DMS153 treated with DMSO at 0.1 percent for 48 hours (cell line): Measurements from ENCODE around the gene CTIF.

Experiments
- DNase-seq: peaks from one replicate; lab custom pipeline; 2025; ENCODE audit not compliant: unreplicated experiment; lab: John Stamatoyannopoulos, UW

Gene CTIF

GRCh38 chr18:48531908-48532307, 6.9 kb upstream of the CTIF start:
- DNase-seq = no peak

GRCh38 chr18:48533340-48534070, 5.3 kb upstream of the CTIF start:
- DNase-seq = no peak

- no peak for DNase-seq
Measured at GRCh38 chr18:48534364-48534763, 4.5 kb upstream of the CTIF start.

- no peak for DNase-seq
Measured at GRCh38 chr18:48535956-48536355, 2.9 kb upstream of the CTIF start.

GRCh38 chr18:48536516-48536915, 2.3 kb upstream of the CTIF start:
- DNase-seq = no peak

- no peak for DNase-seq
Measured at GRCh38 chr18:48539406-48540250, 797 bp downstream of the CTIF start.

GRCh38 chr18:48540251-48541025, 1.6 kb downstream of the CTIF start:
- DNase-seq = no peak

- DNase-seq = peak; percentile 49
Measured at GRCh38 chr18:48541026-48541746, 2.4 kb downstream of the CTIF start.

GRCh38 chr18:48541747-48542400, 3.0 kb downstream of the CTIF start:
- no peak for DNase-seq

GRCh38 chr18:48542513-48543181, 3.8 kb downstream of the CTIF start:
- DNase-seq = no peak

GRCh38 chr18:48543228-48543627, 4.4 kb downstream of the CTIF start:
- no peak for DNase-seq

- no peak for DNase-seq
Measured at GRCh38 chr18:48544116-48544515, 5.3 kb downstream of the CTIF start.

GRCh38 chr18:48544661-48545415, 6.0 kb downstream of the CTIF start:
- no peak for DNase-seq

GRCh38 chr18:48545757-48546321, 7.0 kb downstream of the CTIF start:
- DNase-seq = peak; percentile 46

GRCh38 chr18:48546396-48546795, 7.6 kb downstream of the CTIF start:
- DNase-seq = no peak

- no peak for DNase-seq
Measured at GRCh38 chr18:48547531-48547981, 8.7 kb downstream of the CTIF start.

- no peak for DNase-seq
Measured at GRCh38 chr18:48548011-48548771, 9.4 kb downstream of the CTIF start.

- DNase-seq = no peak
Measured at GRCh38 chr18:48548921-48549320, 10.1 kb downstream of the CTIF start.
